Activated T-helper 17 cell treated with anti-CD3 and anti-CD28 coated beads, Interleukin-2, amount 50 U/mL, for 72 hours (primary cell): Measurements from ENCODE around the gene COL4A2. TPM values are rescaled to one million over a fixed set of nuclear protein-coding genes. Genes with fewer than 3 reads are reported as not detected.

Experiments
- ATAC-seq: fragments of 150-1000 bp; cut with Tn5 transposase; replicated peaks from 2 replicates; pipeline ENCODE4 v1.10.0; 2021; ENCODE audit warnings: mild to moderate bottlenecking, moderate library complexity
- H3K27ac Mint-ChIP-seq: one replicate; pipeline ENCODE4 v1.8.0; 2022; ENCODE audit warnings: mixed read lengths
- H3K27me3 Mint-ChIP-seq: one replicate; pipeline ENCODE4 v1.8.0; 2022; ENCODE audit warnings: mixed read lengths
- H3K36me3 Mint-ChIP-seq: one replicate; pipeline ENCODE4 v1.8.0; 2022; ENCODE audit warnings: low read depth, mild to moderate bottlenecking, mixed read lengths
- H3K4me1 Mint-ChIP-seq: one replicate; pipeline ENCODE4 v1.8.0; 2022; ENCODE audit warnings: mixed read lengths
- H3K4me3 Mint-ChIP-seq: one replicate; pipeline ENCODE4 v1.8.0; 2022; ENCODE audit warnings: mild to moderate bottlenecking, mixed read lengths
- H3K9me3 Mint-ChIP-seq: one replicate; pipeline ENCODE4 v1.8.0; 2022; ENCODE audit warnings: mixed read lengths
- total RNA-seq, 2 donors: library from RNA; stranded (reverse); gene quantifications; one replicate each; pipeline ENCODE4 v1.2.3, GENCODE V29; 2022

COL4A2 gene
- total RNA-seq, 2 donors from 2014 or later: 0.56 TPM; not detected in 1

DNA sequence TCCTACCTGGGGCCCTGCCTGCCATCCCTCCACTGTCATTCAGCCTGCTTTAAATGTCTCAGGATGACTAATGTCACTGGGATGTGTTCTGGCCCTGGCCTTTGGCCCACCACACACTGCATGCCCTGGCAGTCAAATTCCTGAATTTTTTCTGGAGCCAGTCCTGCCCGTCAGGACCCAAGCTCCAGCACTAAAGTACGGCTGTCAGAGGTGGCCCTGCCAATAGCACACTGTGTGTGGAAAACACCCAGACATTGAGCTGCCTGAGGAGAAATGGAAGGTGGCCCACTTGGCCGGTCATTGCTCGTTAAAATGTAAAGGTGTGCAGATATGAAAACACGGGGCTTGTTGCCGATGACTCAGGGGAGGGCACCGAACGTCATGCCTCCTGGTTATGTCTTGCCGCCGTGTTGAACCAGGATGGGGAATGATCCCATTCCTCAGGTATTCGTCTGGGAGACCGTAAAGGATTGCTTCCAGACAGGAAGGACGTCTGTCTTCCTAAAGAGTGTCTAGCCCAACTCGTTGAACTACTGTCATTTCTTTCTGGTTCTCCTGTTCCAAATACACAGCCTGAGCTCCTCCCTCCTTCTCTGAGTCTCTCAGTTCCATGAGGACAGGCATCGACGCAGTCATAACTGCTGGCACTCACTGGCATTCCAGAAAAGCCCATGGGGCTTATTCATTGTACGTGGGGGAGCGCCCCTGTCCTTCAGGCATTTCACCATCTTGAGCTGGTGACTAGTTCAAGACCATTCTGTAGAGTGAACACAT is 40.6 kb downstream of the COL4A2 start:
- no peaks in the 10 kb centered on the region for H3K4me1 Mint-ChIP-seq
- no peaks in the 10 kb centered on the region for H3K36me3 Mint-ChIP-seq
- no peak overlapping the region for H3K4me3 Mint-ChIP-seq
- no peaks in the 10 kb centered on the region for H3K27me3 Mint-ChIP-seq
- no peak overlapping the region for H3K27ac Mint-ChIP-seq
- no peak for ATAC-seq
- H3K9me3 Mint-ChIP-seq: no peaks in the 10 kb centered on the region

DNA sequence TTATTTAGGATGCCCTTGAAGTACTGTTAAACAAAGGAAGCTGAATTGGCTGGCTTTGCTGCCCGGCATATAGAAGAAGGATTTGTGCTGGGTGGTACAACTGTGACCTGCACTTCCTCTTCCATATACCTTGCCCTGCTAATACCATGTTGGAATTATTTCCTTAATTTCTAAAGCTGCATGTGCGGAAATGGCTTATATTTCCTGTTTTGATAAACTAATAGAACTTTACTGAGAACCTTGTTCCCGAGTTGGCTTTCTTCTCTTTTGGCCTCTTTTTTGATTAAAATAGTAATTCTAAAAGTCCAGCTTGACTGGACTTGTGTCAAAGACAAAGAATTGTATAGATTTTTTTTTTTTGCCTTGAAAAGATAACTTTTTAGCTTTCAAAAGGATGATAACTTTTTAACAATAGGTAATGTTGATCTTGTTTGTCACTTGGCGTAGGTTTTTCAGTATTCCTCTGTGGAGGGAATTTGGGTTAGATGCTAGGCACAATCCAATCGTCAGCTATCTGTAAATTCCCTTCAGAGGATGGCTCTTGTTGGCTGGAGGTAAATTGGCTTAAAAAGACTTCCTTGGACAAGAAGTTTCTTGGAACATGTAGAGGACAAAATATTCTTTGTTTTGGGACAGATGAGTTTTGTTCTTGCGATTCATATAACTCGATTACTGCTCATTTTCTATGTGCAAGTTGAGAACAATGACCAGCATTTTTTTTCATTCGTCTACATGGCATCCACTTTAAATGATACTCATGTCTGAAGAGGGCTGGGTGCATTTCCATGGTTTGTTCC is 41.4 kb downstream of the COL4A2 start:
- no peak overlapping the region for H3K27ac Mint-ChIP-seq
- no peaks in the 10 kb centered on the region for H3K9me3 Mint-ChIP-seq
- H3K4me3 Mint-ChIP-seq: no peak overlapping the region
- H3K36me3 Mint-ChIP-seq: no peaks in the 10 kb centered on the region
- no peaks in the 10 kb centered on the region for H3K27me3 Mint-ChIP-seq
- no peak for ATAC-seq
- no peaks in the 10 kb centered on the region for H3K4me1 Mint-ChIP-seq

DNA sequence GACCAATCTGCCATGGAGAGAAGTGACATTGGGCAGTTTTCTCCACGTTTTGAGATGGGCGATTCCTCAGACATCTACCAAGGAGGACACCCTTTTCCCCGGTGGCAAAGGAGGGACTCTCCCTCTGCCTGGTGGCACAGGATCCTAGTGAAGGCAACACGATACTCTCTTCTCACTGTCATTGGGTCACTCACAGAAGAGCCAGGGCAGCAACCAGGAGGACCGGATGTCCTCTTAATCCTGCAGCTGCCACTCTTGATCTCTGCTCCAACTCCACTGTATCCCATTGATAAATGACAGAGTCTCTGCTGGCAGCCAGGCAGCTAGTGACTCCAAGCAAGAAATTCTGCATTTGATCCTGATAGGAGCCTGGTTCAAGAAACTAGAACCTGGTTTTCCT is 42.2 kb downstream of the COL4A2 start:
- no peaks in the 10 kb centered on the region for H3K9me3 Mint-ChIP-seq
- no peak overlapping the region for H3K4me3 Mint-ChIP-seq
- H3K36me3 Mint-ChIP-seq: no peaks in the 10 kb centered on the region
- H3K4me1 Mint-ChIP-seq: no peaks in the 10 kb centered on the region
- H3K27me3 Mint-ChIP-seq: no peaks in the 10 kb centered on the region
- no peak for ATAC-seq
- H3K27ac Mint-ChIP-seq: no peak overlapping the region

DNA sequence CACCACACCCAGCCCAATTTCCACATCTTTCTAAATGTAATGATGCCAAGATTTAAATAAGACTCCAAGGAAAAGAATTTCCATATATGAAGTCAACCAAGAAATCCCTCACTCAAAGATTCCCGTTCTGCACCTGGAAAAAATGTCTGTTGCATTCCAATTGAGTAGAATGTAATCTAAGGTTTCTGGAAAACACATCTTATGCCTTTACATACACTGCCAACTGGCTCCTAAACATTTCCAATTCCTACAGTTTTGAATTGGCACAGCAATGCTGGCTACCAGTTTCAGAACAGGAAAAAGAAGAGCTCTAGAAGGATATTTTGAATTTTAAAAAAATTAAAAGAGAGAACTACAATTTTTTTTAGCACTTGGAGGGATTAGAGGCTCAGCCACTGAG is 43.0 kb downstream of the COL4A2 start:
- no peaks in the 10 kb centered on the region for H3K36me3 Mint-ChIP-seq
- ATAC-seq: no peak
- no peaks in the 10 kb centered on the region for H3K27me3 Mint-ChIP-seq
- H3K9me3 Mint-ChIP-seq: no peaks in the 10 kb centered on the region
- H3K27ac Mint-ChIP-seq: no peak overlapping the region
- no peaks in the 10 kb centered on the region for H3K4me1 Mint-ChIP-seq
- H3K4me3 Mint-ChIP-seq: no peak overlapping the region

DNA sequence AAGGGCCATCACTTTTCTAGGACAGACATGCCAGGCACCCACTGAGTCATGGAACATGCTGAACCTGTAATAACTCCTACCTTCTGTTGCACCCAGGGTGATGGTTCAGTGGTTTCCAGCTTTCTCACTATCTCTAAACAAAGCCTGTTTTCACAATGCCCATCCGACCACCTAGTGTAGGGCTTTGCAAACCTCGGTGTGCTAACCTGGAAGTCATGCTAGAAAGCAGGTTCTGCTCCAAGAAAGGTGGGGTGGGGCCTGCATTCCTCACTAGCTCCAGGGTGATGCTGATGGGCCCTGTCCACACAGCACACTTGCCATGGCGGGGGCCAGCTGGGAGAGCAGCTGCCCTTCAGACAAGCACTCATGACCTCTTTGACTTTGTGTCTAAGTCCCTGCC is 43.4 kb downstream of the COL4A2 start:
- H3K9me3 Mint-ChIP-seq: no peaks in the 10 kb centered on the region
- no peak for ATAC-seq
- no peaks in the 10 kb centered on the region for H3K36me3 Mint-ChIP-seq
- no peak overlapping the region for H3K27ac Mint-ChIP-seq
- no peaks in the 10 kb centered on the region for H3K27me3 Mint-ChIP-seq
- no peaks in the 10 kb centered on the region for H3K4me1 Mint-ChIP-seq
- no peak overlapping the region for H3K4me3 Mint-ChIP-seq

DNA sequence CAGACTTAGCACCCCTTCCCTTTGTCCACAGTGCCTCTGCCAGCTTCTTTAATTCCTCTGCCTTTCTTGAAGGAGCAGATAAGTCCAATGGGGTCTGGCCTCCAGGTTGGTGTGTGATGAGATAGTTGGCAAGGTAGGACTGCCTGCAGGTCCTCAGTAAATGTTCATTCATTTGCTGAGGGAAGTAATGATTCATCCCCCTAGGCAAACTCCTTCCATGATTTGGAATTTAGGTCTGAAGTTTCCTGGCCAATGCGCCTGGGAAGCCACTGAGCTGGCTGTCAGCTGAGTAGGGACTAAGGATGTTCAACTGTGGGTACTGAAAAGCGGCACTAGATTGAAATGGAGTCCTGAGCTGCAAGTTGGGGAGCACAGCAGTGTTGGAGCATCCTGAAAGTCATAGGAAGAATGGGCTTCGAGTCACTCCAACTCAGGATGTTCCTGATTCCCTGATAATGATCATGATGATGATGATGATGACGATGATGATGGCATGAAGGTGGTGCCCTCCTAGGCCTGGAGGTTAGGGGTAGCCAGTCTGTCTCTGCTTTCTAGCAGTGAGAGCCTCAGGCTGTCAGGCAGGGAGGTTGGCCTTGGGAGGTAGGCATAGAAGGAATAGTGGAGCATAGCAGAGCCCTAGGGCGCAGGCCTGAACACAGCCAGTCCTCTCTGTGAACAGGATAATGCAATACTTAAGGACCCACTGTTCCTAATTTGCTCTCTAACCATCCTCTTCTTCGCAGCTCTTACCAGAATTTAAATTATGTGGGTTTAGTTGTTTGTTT is 44.7 kb downstream of the COL4A2 start:
- H3K9me3 Mint-ChIP-seq: no peaks in the 10 kb centered on the region
- H3K4me3 Mint-ChIP-seq: no peak overlapping the region
- H3K27me3 Mint-ChIP-seq: no peaks in the 10 kb centered on the region
- no peak overlapping the region for H3K27ac Mint-ChIP-seq
- no peak for ATAC-seq
- H3K36me3 Mint-ChIP-seq: no peaks in the 10 kb centered on the region
- no peaks in the 10 kb centered on the region for H3K4me1 Mint-ChIP-seq

DNA sequence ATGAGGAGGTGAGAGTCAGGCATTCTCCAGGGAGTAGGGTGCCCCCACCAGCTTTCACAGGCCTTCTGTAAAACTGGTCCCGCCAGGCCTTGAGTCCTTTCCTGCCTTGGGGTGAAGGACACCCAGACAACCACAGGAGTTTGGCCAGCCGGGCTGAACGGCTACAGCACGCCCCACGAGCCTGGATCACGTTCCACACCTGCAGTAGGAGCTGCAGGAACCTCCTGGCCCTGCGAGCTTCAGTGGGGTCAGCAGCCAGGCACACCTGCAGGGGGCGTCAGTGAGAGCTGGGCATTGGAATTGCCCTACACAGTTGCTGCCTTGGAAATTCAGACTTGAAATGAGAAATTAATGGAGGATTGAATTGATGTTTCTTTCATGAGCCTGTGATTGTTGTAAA is 45.7 kb downstream of the COL4A2 start:
- ATAC-seq: no peak
- no peak overlapping the region for H3K27ac Mint-ChIP-seq
- H3K9me3 Mint-ChIP-seq: no peaks in the 10 kb centered on the region

DNA sequence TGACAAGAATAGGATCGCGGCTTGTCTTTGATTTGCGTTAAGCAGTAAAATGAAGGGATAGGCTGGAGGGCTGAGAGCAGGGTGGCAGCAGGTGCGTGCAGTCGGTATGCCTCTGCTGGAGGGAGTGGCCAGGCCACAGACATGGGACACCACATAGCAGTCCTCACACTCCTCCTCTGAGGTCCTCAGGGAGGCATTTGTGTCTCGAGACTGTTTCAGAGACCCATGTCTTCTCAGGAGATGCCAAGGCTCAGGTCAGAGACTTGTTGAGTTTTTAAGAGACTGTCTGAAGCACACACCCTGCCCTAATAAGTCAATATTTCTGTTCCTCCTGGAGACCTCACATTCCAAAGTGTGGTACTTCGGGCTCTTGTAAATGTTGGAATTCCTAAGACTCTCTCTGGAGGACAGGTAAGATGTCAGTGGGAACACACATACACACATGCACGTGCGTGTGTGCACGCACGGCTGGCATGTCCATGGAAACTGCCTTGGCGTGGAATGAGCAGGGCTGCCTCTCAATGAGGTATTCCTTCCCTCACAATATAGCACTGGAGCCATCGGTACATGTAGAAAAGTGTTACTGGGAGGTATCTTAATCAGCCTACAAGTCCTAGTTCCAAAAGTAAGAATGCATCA is 46.4 kb downstream of the COL4A2 start:
- H3K27ac Mint-ChIP-seq: no peak overlapping the region
- no peak for ATAC-seq
- H3K9me3 Mint-ChIP-seq: no peaks in the 10 kb centered on the region
- H3K4me3 Mint-ChIP-seq: no peak overlapping the region
- H3K36me3 Mint-ChIP-seq: no peaks in the 10 kb centered on the region
- H3K4me1 Mint-ChIP-seq: no peaks in the 10 kb centered on the region
- H3K27me3 Mint-ChIP-seq: no peaks in the 10 kb centered on the region

More for the DNA sequence above, 45.7 kb downstream of the COL4A2 start:
- no peaks in the 10 kb centered on the region for H3K4me1 Mint-ChIP-seq
- H3K4me3 Mint-ChIP-seq: no peak overlapping the region
- H3K27me3 Mint-ChIP-seq: no peaks in the 10 kb centered on the region
- H3K36me3 Mint-ChIP-seq: no peaks in the 10 kb centered on the region

DNA sequence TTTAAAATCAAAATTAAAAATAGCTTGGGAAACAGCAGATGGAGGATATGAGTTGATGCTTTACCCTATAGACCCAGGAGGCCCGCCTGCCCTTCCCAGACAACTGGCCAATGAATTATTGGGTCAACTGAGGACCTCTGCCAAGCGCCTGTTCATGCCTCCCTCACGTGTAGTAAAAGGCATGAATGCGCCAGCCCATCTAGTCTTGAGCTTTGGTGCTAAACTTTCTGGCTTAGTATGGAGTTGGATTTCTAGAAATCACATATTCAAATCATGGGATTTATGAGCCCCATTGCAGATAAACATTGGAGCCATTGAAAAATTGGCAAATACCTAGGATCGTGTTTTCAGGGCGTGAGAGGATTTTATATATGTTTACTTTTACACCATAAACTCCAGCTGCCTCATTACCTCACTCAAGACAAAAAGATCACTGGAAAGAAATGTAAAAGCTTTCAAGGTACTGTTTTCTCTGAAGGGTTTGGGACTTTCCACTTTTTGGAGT is 47.1 kb downstream of the COL4A2 start:
- H3K27ac Mint-ChIP-seq: no peak overlapping the region
- H3K4me1 Mint-ChIP-seq: no peaks in the 10 kb centered on the region
- no peak for ATAC-seq
- no peaks in the 10 kb centered on the region for H3K36me3 Mint-ChIP-seq
- H3K4me3 Mint-ChIP-seq: no peak overlapping the region
- H3K27me3 Mint-ChIP-seq: no peaks in the 10 kb centered on the region
- H3K9me3 Mint-ChIP-seq: no peaks in the 10 kb centered on the region

DNA sequence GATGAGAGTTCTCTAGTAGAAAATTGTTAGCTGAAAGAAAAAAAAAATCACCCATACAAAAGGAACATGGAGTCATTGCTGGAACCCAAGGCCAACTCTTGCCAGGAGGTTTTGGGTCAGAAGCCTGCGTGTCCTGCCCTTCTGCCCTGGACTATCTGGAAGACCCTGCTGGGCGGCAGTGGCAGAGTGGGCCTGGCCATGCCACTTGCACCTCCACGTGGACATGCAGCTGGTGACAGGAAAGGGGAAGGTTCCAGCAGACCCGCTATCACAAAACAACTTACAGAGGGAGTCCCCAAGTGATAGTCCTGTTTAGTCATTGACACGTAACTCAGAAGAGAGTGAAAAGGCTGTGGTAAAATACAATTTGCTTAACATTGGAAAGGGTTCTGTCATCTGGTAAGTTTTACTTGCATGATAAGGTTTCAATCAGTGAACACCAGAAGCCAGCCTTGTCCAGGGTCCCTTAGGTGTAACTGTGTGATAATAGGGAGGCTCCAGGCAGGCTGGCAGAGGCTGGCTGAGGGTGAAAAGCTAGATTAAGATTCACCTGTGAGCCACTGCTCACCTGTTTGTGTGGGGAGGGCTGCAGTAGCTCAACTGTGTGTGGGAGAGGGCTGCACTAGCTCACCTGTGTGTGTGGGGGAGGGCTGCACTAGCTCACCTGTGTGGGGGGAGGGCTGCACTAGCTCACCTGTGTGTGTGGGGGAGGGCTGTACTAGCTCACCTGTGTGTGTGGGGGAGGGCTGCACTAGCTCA is 47.8 kb downstream of the COL4A2 start:
- H3K9me3 Mint-ChIP-seq: no peaks in the 10 kb centered on the region
- ATAC-seq: peak; percentile 47
- no peak overlapping the region for H3K4me3 Mint-ChIP-seq
- H3K27me3 Mint-ChIP-seq: no peaks in the 10 kb centered on the region
- no peak overlapping the region for H3K27ac Mint-ChIP-seq
- no peaks in the 10 kb centered on the region for H3K4me1 Mint-ChIP-seq
- H3K36me3 Mint-ChIP-seq: no peaks in the 10 kb centered on the region

DNA sequence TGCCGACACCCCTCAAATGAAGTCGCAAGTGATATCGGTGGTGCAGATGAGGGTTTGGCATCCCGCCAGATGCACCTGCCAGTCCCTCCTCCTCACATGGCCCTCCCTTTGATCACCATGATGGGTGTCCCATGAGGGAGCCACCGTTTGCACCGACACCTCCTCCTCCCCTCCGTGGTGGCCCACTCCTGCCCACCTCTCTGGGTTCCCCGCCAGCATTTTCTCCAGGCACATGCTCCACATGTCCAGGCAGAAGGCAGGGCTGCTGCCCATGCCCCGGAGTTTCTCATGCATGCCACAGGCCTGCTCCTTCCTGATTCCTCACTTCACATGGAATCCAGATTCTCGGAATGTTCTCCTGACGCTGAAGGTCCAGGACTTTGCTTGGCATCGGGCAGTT is 49.3 kb downstream of the COL4A2 start:
- no peaks in the 10 kb centered on the region for H3K4me1 Mint-ChIP-seq
- no peak overlapping the region for H3K4me3 Mint-ChIP-seq
- no peak overlapping the region for H3K27ac Mint-ChIP-seq
- no peaks in the 10 kb centered on the region for H3K9me3 Mint-ChIP-seq
- H3K36me3 Mint-ChIP-seq: no peaks in the 10 kb centered on the region
- no peak for ATAC-seq
- peaks cover 2% of the 10 kb centered on the region for H3K27me3 Mint-ChIP-seq

DNA sequence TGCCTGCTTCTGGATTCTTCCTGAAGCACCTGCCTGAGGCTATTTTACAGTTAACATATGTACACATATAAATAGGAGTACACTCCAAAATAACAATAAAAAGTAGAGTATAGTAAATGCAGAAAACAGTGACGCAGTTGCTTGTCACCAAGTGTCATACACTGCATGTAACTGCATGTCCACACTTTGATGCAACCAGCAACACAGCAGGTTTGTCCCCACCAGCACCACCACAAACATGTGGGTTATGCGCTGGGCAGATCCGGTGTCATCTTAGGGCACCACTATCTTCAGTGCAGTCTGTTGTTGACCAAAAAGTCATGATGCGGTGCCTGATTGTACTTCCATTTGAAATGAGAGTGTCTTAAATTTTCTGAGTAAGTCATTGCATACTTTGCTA is 51.3 kb downstream of the COL4A2 start:
- no peak overlapping the region for H3K27ac Mint-ChIP-seq
- ATAC-seq: no peak
- no peaks in the 10 kb centered on the region for H3K4me1 Mint-ChIP-seq
- peaks cover 7% of the 10 kb centered on the region for H3K27me3 Mint-ChIP-seq
- H3K36me3 Mint-ChIP-seq: no peaks in the 10 kb centered on the region
- H3K9me3 Mint-ChIP-seq: no peaks in the 10 kb centered on the region
- no peak overlapping the region for H3K4me3 Mint-ChIP-seq

DNA sequence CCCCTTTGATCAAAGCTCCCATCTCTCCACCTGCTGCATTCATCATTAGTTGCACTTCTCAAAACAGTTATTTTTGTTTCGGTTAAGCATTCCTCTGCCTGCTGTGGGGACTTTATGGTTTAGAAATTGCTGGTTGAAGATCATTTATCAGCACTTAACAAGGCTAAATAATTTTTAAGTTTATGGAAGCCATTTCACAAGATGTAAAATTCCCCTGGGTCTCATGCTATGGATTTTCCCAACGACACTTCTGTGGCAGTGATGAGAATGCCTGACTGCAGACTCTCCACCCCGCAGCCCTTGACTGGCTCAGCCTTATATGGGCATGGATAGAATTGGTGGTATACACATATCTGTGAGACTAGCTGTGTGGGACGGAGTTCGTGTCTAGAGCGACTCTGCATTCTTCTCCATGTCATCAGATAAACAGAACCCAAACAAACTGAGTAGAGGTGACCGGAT is 52.8 kb downstream of the COL4A2 start:
- Mint-ChIP-seq H3K9me3 (no peaks in the 10 kb centered on the region), H3K36me3 (no peaks in the 10 kb centered on the region), H3K4me3 (no peak overlapping the region), H3K4me1 (no peaks in the 10 kb centered on the region), H3K27ac (no peak overlapping the region), H3K27me3 (peaks cover 8% of the 10 kb centered on the region)
- no peak for ATAC-seq
